Heart right ventricle (tissue), 16 donors: ENCODE data around the gene LRRC7. TPM values are rescaled to one million over a fixed set of nuclear protein-coding genes. Genes with fewer than 3 reads are reported as not detected.

Experiments used
- ATAC-seq, 8 donors: fragments of 200-7000 bp; cut with Tn5 transposase; one replicate each; pipeline ENCODE4 v1.9.1; 2020; ENCODE audit warnings: mild to moderate bottlenecking in 8 of 8, moderate library complexity in 8 of 8, moderate number of reproducible peaks in 1 of 8
- DNase-seq, 2 donors: peaks; one replicate each; pipeline ENCODE4 v3.0.0-alpha.2; 2020
- H3K27ac ChIP-seq, 10 donors: fragments of 200-600 bp; sonication (generic) in 2 of 10; one replicate each; pipeline versions ENCODE4 v1.5.0 to v1.8.0; 2020 to 2022; ENCODE audit warnings: mild to moderate bottlenecking in 3 of 10
- H3K27me3 ChIP-seq, 7 donors: fragments of 200-600 bp; one replicate each; pipeline ENCODE4 v1.8.0; 2021 to 2022; ENCODE audit warnings: mild to moderate bottlenecking in 2 of 7
- H3K36me3 ChIP-seq, 9 donors: fragments of 200-600 bp; sonication (generic) in 1 of 9; one replicate each; pipeline versions ENCODE4 v1.5.0 to v1.8.0; 2020 to 2022; ENCODE audit warnings: mild to moderate bottlenecking in 2 of 9
- H3K4me1 ChIP-seq, 9 donors: fragments of 200-600 bp; sonication (generic) in 1 of 9; one replicate each; pipeline versions ENCODE4 v1.5.0 to v1.8.0; 2020 to 2022; ENCODE audit warnings: mild to moderate bottlenecking in 4 of 9
- H3K4me3 ChIP-seq, 10 donors: fragments of 200-600 bp; sonication (generic) in 2 of 10; one replicate each; pipeline versions ENCODE4 v1.5.0 to v1.8.0; 2020 to 2022; ENCODE audit warnings: mild to moderate bottlenecking in 7 of 10, moderate library complexity in 2 of 10
- H3K9me3 ChIP-seq, 11 donors: fragments of 200-600 bp in 10 of 11; sonication (generic) in 2 of 11; one replicate each; pipeline versions ENCODE4 v1.5.0 to v1.8.0; 2013 to 2022; ENCODE audit warnings: mild to moderate bottlenecking in 2 of 11, control low read depth in 1 of 11, moderate library complexity in 1 of 11
- WGBS, 2 donors: extraction: QIAGEN DNeasy Blood & Tissue Kit; methylation state at CpG; one replicate each; pipeline ENCODE4 v1.1.7; 2013; ENCODE audit warnings: inconsistent platforms in 1 of 2; 5-methylcytosine and 5-hydroxymethylcytosine counted together
- intact Hi-C, 10 donors: fragments of 100-400 bp; cut with DNase I; formaldehyde crosslinking; loops; one replicate each; pipeline versions ENCODE4 v1.11.1 to v1.14.2; 2022
- polyA plus RNA-seq, 2 donors: library from polyadenylated mRNA; stranded (reverse); fragments of 200-250 nt; gene quantifications; one replicate each; pipeline ENCODE4 v1.2.3, GENCODE V29; 2013
- total RNA-seq, 10 donors: library from RNA; stranded (reverse); fragmentation: NEBNext Ultra II Directional in 3 of 10; extraction: Animal tissue kit (Norgen Biotek cat#: 25700) in 3 of 10; gene quantifications; one replicate each; pipeline versions ENCODE4 v1.2.1 to v1.2.4, GENCODE V29; 2021 to 2023
- TF ChIP-seq, protein P1 (sequence below), 9 donors: fragments of 200-600 bp; sonication (generic) in 2 of 9; IDR thresholded peaks; one replicate each; pipeline versions ENCODE4 v1.5.0 to v1.8.0; 2021 to 2022; ENCODE audit warnings: antibody characterized with exemption in 9 of 9, mild to moderate bottlenecking in 5 of 9, moderate library complexity in 1 of 9
- donor health status: Arrhythmogenic right ventricular cardiomyopathy.
- donor health status: ischemic (EF 13 %, LVEDD 7.1; RV severe dilation, severe dysfunction).
- donor health status: healthy with polysubstance abuse.
- donor health status: DM: no; HTN: yes; CAD: no.
- donor health status: DM: no; HTN: no; CAD: no.
- donor health status: ischemic (EF 25% LVEDD 6.9; RV normal size, moderate dysfunction).
- donor health status: ischemic (EF 25% LVEDD 5.7; RV mildly dilated, moderate dysfunction).
- donor health status: healthy.
- donor health status: DM: yes; HTN: yes; CAD: no.
- donor health status: Ischemic cardiomyopathy.
- donor health status: ischemic (EF 35%, LVEDD 5.7; RV mildly dilated, moderate dysfunction).
- donor health status: nonischemic (EF 11% LVEDD 7.7; RV severe dilation, severe dysfunction).
- donor health status: DM: yes; HTN: yes; CAD: no.
- donor health status: PGD.
- donor health status: ischemic (EF 29% LVEDD 5.4; RV normal size, mild dysfunction).
- donor health status: nonischemic (EF 23%, LVEDD 6.1; RV moderate dilation, normal function).

LRRC7 gene
- total and polyA plus RNA-seq, 12 donors: 0.03 to 2.1 (median 0.59) TPM

DNA sequence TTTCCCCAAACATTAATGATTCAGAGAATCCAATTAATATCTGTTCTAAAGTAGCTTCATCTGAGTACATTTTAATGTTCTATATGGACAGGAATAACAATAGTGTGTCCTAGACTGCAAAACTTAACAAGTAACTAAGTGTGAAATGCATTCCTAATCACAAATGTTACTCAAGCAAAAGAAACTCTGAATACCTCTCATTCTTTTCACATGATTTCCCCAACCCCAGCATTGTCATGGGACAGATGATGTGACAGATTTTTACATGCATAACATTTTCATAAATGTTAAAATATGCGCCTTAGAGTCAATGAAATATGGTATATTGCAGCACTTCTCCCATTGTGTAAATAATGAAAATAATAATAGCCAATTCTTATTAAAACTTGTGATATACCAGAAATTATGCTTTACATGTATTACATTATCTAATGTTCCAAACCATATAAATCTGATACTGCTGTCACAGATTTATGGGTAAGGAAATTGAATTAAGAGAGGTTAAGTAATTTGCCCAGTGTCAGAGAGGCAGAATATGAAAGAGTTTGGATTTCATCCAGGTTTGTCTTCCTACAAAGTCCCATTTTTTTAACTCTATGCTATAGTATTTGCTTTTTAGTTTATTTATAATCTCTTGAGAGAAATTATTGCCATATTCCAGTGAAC is 269.4 kb downstream of the LRRC7 start:
- no peak for ATAC-seq
- H3K4me1 ChIP-seq: no peaks in the 10 kb centered on the region
- no peaks in the 10 kb centered on the region for H3K27me3 ChIP-seq
- H3K27ac ChIP-seq: no peak overlapping the region
- TF ChIP-seq, protein P1, sequence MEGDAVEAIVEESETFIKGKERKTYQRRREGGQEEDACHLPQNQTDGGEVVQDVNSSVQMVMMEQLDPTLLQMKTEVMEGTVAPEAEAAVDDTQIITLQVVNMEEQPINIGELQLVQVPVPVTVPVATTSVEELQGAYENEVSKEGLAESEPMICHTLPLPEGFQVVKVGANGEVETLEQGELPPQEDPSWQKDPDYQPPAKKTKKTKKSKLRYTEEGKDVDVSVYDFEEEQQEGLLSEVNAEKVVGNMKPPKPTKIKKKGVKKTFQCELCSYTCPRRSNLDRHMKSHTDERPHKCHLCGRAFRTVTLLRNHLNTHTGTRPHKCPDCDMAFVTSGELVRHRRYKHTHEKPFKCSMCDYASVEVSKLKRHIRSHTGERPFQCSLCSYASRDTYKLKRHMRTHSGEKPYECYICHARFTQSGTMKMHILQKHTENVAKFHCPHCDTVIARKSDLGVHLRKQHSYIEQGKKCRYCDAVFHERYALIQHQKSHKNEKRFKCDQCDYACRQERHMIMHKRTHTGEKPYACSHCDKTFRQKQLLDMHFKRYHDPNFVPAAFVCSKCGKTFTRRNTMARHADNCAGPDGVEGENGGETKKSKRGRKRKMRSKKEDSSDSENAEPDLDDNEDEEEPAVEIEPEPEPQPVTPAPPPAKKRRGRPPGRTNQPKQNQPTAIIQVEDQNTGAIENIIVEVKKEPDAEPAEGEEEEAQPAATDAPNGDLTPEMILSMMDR (IDR thresholded peaks at IDR 0.05): no peak
- H3K36me3 ChIP-seq: no peaks in the 10 kb centered on the region
- DNase-seq: no peak
- intact Hi-C loops: no loop called here
- H3K4me3 ChIP-seq: no peak overlapping the region
- WGBS, 2 donors: 83 to 85% methylated on average over 1 of the region's 1 CpG
- H3K9me3 ChIP-seq: no peaks in the 10 kb centered on the region

DNA sequence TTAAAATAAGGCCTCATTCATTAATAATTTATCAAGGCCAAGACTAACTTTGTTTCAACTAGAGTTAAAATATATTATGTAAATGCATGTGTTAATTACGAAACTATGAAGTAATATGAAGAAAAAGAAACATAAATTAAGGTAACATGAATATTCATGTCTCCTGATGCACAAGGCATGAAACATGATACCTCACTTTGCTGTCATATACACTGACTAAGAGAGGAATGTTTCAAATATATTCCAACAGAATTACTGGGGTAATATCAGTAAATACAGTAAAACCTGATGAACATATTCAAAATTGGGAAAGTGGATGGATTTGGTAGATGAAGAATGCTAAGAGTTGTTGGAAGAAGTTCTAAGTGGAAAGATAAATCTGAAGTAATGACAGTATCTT is 274.6 kb downstream of the LRRC7 start:
- Histone ChIP-seq H3K4me1 (no peaks in the 10 kb centered on the region), H3K27ac (no peak overlapping the region), H3K27me3 (no peaks in the 10 kb centered on the region), H3K4me3 (no peak overlapping the region), H3K36me3 (no peaks in the 10 kb centered on the region), H3K9me3 (no peaks in the 10 kb centered on the region)
- ATAC-seq (no peak), DNase-seq (no peak)
- 66% methylated on average over 1 of the region's 1 CpG for WGBS, 2 donors
- intact Hi-C loops: no loop called here
- TF ChIP-seq, protein P1 (IDR thresholded peaks at IDR 0.05): no peak

DNA sequence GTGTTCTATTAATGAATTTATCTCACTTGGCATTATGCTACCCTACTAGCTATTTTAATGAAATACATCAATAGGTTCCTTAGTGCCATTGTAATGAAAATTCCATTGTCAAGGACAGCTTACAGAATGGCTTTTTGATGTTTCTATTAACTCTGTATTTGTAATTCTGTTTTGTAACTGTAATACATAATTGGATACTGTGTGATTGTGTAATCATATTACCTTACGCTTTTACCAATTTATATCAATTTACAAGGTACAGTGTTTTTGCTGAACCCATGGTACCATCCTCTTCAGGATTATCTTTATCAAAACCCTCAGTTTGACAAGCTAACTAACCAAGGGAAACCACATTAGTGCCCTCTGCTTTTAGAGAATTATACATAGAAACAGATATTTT is 277.9 kb downstream of the LRRC7 start:
- TF ChIP-seq, protein P1 (IDR thresholded peaks at IDR 0.05): no peak
- no peaks in the 10 kb centered on the region for H3K9me3 ChIP-seq
- 97 to 99% methylated on average over 1 of the region's 1 CpG for WGBS, 2 donors
- no peak overlapping the region for H3K4me3 ChIP-seq
- no peaks in the 10 kb centered on the region for H3K36me3 ChIP-seq
- no peak for DNase-seq
- no peaks in the 10 kb centered on the region for H3K4me1 ChIP-seq
- no peak for ATAC-seq
- no peaks in the 10 kb centered on the region for H3K27me3 ChIP-seq
- intact Hi-C loops: no loop called here
- no peak overlapping the region for H3K27ac ChIP-seq

DNA sequence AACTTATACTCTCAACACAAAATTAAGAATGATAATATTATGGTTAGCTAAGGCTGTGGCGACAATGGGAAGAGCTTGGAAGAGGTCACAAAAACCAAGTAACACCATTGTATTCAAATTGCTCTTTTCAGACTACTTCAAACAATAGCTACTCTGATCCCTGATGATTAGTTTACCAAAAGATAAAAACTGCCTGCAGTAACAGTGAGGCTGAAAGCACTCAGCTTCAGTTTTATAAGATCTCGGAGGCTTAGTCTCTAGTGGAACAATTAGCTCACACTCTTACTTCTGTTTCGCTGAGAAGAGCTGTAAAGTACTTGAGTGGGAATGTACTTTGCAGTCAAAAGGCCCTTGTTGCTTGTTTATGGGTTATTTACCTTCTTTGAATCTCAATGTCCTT is 278.5 kb downstream of the LRRC7 start:
- DNase-seq (no peak), ATAC-seq (no peak)
- Histone ChIP-seq H3K27ac (no peak overlapping the region), H3K4me3 (no peak overlapping the region), H3K36me3 (no peaks in the 10 kb centered on the region), H3K4me1 (no peaks in the 10 kb centered on the region), H3K9me3 (no peaks in the 10 kb centered on the region), H3K27me3 (no peaks in the 10 kb centered on the region)
- intact Hi-C loops: no loop called here
- WGBS, 2 donors: 69% methylated on average over 3 of the region's 3 CpGs
- TF ChIP-seq, protein P1 (IDR thresholded peaks at IDR 0.05): no peak
